ENCODE measurements around the gene GPHA2.

The GPHA2 gene

DNA sequence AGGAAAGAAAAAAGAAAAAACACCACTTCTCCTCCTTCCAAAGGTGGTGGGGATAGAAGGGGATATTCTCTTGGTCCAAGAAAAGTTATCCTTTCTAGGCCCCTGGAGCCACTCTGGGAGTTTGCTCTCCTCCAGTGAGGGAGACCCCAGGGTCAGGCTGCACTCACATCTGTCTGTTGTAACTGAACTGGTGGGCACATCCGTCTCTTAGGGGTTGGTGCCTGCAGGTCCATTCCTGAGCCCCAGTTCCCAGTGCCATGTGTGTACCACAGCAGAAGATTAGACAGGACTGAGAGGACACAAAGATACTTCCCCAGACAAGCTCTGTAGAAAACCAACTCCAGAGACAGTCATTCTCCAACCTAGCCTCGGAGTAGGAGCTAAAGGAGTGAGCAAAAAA is 15.6 kb downstream of the GPHA2 start:
- Mint-ChIP-seq H3K27ac (no peak overlapping the region), H3K4me1 (peaks cover 44% of the 10 kb centered on the region), H3K27me3 (no peaks in the 10 kb centered on the region), H3K4me3 (no peak overlapping the region), H3K36me3 (no peaks in the 10 kb centered on the region), H3K9me3 (no peaks in the 10 kb centered on the region)
- no peak for ATAC-seq

DNA sequence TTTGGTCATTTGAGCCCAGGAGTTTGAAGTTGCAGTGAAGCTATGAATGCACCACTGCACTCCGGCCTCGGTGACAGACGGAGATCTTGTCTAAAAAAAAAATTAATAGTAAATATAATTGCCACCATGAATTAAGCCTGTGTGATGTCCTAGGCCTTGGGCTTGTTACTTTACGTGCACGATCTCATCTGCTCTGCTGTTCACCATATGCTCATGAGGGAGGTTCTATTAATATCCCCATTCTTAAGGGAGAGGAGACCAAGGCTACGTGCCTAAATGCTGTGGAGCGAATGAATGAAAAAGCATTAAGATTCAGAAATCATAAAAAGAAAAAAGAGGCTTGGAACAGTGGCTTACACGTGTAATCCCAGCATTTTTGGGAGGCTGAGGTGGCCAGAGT is 16.1 kb downstream of the GPHA2 start:
- H3K9me3 Mint-ChIP-seq = no peaks in the 10 kb centered on the region
- ATAC-seq = no peak
- no peaks in the 10 kb centered on the region for H3K27me3 Mint-ChIP-seq
- no peaks in the 10 kb centered on the region for H3K36me3 Mint-ChIP-seq
- no peak overlapping the region for H3K4me3 Mint-ChIP-seq
- no peak overlapping the region for H3K27ac Mint-ChIP-seq
- H3K4me1 Mint-ChIP-seq = peaks cover 45% of the 10 kb centered on the region

DNA sequence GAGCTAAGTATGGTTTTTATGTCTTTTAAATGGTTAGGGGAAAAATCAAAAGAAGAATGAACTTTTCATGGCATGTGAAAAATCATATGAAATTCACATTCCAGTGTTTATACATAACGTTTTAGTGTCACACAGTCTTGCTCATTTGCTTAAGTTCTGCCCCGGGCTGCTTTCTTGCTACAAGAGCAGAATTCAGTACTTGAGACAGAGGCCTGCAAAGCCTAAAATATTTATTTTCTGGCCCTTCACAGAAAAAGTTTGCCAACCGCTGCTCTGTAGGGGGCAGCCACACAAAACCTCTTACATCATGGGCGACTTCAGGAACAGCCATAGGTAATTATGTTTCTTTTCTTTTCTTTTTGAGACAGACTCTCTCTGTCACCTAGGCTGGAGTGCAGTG is 17.7 kb downstream of the GPHA2 start:
- ATAC-seq = no peak
- H3K9me3 Mint-ChIP-seq = no peaks in the 10 kb centered on the region
- H3K36me3 Mint-ChIP-seq = peaks cover 8% of the 10 kb centered on the region
- H3K4me1 Mint-ChIP-seq = peaks cover 38% of the 10 kb centered on the region
- peak overlapping the region; percentile 93 for H3K27ac Mint-ChIP-seq
- no peaks in the 10 kb centered on the region for H3K27me3 Mint-ChIP-seq
- peak overlapping the region; percentile 89 for H3K4me3 Mint-ChIP-seq

DNA sequence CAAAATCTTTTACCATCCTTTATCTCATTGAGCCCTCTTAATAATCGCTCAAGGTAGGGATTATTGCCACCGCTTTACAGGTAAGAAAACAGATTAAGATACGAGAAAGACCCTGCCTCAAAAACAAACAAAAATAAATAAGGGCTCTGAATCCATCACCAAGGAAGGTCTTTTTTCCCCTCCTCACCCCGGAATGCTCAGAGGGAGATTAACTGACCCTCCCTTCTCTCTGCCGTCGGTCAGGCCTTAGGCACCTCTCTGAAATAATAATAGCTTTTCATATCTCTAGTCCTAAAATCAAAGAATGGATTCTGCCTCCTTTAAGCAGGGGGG is 18.1 kb downstream of the GPHA2 start:
- no peaks in the 10 kb centered on the region for H3K27me3 Mint-ChIP-seq
- peak overlapping the region; percentile 93 for H3K27ac Mint-ChIP-seq

DNA sequence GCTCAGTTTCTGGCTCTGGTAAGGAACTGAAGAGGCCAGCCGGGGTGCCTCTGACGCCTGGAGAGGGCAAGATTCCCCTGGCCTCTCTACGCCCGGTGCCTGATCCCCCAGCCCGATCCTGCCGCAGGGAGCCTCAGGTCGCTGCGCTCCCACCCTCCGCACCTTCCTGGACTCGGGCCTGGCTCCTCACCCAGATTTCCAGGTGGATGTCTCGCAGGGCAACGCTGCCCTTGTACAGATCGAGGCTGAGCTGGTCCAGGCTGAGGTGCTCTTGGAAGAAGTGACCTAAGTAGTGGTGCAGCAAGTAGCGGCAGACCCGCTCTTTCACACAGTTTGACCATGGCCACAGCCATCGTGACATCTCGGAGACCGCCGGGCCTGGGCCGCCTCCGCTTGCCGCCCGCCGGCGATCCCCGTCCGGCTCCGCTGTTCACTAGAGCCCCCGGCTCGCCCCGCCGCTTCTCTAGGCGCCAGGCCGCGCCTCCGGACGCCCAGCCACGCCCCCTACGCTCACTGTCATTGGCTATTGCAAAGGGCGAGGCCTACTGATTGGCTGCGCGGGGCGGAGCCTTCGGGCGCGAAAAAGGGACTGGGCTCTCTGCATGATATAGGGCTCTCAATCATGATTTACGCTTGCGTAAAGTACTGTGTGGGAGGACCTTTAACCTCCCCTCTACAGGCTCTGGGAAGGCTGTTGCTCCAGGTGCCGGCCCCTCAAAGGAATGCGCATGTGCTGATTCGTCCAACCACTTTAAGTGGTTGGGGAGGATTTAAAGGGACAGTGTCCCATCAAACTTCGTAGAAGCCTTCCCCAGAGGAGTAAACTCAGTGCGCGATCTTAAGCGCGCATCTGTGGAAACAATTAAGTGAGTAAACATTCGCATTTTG is 18.7 kb downstream of the GPHA2 start, which contains the start of gene ATG2A:
TSS of gene ATG2A (minus strand) at position 435 of the 888 bp plus-strand sequence. CDS start at position 361, 74 bp downstream.
- Mint-ChIP-seq H3K36me3 (peaks cover 8% of the 10 kb centered on the region), H3K4me3 (peak within 1 kb of the TSS; percentile 89), H3K4me1 (peaks cover 35% of the 10 kb centered on the region), H3K9me3 (no peaks in the 10 kb centered on the region), H3K27ac (peak within 1 kb of the TSS; percentile 93), H3K27me3 (no peaks in the 10 kb centered on the region)
- ATAC-seq = peak; percentile 99

More for the DNA sequence above, 18.1 kb downstream of the GPHA2 start:
- no peaks in the 10 kb centered on the region for H3K9me3 Mint-ChIP-seq
- peaks cover 8% of the 10 kb centered on the region for H3K36me3 Mint-ChIP-seq
- ATAC-seq = no peak
- H3K4me3 Mint-ChIP-seq = peak overlapping the region; percentile 89
- H3K4me1 Mint-ChIP-seq = peaks cover 35% of the 10 kb centered on the region

DNA sequence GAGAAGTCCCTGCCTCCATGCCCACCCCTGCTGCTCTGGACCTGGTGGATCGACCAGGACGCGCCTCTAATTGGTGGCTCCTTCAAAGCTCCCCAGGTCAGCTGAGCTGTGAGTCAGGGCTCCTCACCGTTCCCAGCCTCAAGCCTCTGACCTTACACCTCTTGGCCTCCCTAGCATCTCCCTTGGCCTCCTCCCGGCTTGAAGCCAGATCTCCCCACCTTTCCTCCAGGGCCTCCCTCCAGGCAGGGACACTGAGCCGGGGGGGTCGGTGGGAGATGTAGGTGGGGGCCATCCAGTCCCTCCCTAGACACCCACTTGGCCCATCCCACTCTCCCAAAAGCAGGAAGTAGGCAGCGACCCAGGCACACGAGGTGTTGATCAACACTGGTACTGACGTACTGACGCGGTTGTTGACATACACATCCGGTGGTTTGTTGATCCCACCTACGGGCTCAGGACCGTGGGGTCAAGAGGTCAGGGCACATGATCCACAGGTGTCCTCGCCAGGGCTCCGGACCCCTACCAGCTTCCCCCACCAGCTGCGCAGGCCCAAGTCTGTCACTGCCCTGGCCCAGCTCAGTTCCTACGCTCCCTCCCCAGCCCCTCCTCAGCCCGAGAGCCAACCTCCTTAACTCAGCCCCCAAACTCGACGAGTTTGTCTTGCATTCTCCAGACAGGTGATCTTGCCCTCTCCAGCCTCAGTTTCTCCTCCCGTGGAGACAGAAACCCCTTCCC is 19.5 kb downstream of the GPHA2 start:
- Mint-ChIP-seq H3K27ac (peak overlapping the region; percentile 93), H3K4me1 (peaks cover 41% of the 10 kb centered on the region), H3K9me3 (no peaks in the 10 kb centered on the region), H3K27me3 (no peaks in the 10 kb centered on the region), H3K36me3 (peaks cover 16% of the 10 kb centered on the region), H3K4me3 (peak overlapping the region; percentile 89)
- peak; percentile 2 for ATAC-seq

DNA sequence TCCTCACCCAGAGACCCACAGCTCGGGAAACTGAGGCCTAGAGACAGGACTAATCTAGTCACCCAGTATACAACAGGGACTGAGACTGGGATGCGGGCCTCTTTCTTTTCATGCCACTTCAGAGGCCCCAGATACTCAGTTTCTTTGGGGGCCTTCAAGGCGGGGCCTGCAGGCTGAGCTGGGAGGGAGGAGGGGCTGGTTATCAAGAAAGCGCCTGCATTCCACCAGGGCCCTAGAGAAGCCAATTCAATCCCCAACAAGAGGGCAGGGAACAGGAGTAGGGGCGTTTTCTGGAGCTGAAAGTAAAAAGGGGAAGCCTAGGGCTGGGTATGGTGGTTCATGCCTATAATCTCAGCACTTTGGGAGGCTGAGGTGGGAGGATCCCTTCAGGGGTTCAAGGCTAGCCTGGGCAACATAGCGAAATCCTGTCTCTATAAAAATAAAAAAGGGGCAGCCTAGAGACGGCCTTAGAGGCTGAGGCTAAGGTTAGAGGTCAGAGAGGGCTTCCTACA is 20.3 kb downstream of the GPHA2 start:
- Mint-ChIP-seq H3K9me3 (no peaks in the 10 kb centered on the region), H3K4me3 (peak overlapping the region; percentile 89), H3K4me1 (peaks cover 41% of the 10 kb centered on the region), H3K27ac (peak overlapping the region; percentile 93), H3K27me3 (no peaks in the 10 kb centered on the region), H3K36me3 (peaks cover 24% of the 10 kb centered on the region)
- ATAC-seq = no peak

DNA sequence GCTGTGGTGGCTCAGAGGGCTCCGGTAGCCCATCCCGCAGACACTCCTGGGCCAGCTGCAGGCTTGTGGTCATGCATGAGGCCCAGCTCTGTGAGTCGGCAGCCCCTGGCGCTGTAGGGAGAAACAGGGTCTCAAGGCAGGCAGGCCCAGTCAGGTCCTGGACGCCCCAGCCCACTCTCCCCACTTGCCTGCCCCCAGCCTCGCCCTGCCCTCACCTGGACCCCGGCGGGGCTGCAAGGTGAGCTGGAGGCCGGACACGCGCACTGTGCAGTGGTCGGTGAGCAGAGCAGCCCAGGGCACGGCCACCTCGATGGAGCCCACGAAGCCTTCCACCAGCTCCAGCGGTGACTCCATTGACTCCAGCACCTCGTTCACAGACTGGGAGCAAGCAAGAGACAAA is 21.6 kb downstream of the GPHA2 start:
- no peaks in the 10 kb centered on the region for H3K27me3 Mint-ChIP-seq
- no peak for ATAC-seq
- no peaks in the 10 kb centered on the region for H3K9me3 Mint-ChIP-seq
- H3K4me3 Mint-ChIP-seq = no peak overlapping the region
- H3K27ac Mint-ChIP-seq = no peak overlapping the region
- H3K4me1 Mint-ChIP-seq = peaks cover 41% of the 10 kb centered on the region
- peaks cover 37% of the 10 kb centered on the region for H3K36me3 Mint-ChIP-seq

DNA sequence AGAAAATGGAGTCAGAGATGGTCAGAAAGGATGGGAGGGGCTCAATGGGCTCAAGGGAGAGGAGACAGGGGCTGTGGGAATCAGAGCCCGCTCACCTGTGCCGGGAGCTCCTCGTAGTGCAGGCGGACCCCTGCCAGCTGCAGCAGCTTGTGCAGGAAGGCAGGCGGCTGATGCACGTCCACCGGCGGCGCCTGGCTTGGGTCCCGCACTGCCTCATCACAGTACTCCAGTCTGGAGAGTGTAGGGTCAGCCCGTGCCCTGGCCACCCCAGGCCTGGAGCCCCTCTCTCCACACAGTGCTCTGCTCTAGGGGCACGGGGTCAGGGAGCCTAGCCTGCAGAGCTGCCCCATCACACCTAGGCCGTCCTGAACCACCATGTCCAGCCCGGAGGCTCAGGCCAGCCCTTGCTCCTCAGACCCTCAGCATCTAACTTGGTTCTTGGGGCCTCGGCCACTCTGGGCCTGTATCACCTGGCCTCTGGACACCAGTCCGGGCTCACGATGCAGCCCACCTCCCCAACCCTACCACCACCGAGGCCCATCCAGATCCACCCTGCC is 22.4 kb downstream of the GPHA2 start:
- H3K9me3 Mint-ChIP-seq = no peaks in the 10 kb centered on the region
- H3K36me3 Mint-ChIP-seq = peaks cover 45% of the 10 kb centered on the region
- peaks cover 41% of the 10 kb centered on the region for H3K4me1 Mint-ChIP-seq
- H3K4me3 Mint-ChIP-seq = no peak overlapping the region
- H3K27me3 Mint-ChIP-seq = no peaks in the 10 kb centered on the region
- no peak overlapping the region for H3K27ac Mint-ChIP-seq
- ATAC-seq = no peak

DNA sequence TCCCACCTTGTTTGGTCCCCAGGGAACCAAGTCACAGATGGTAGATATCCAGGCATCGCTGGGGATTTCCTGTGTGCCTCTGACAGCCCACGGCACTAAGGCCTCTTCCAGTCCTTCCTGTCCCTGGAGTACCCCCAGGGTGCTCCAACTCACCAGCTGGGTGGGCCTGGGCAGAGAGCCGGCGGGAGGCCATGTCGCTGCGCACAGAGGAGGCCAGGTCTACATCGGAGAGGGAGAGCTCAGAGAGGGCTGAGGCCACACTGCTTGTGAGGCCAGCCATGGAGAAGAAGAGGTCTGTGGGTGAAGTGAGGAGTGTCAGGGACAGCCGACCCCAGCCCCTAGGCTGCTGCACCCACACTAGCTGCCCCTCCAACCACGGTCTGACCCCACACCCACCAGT is 24.0 kb downstream of the GPHA2 start:
- Mint-ChIP-seq H3K4me1 (peaks cover 31% of the 10 kb centered on the region), H3K36me3 (peaks cover 60% of the 10 kb centered on the region), H3K27ac (no peak overlapping the region), H3K4me3 (no peak overlapping the region), H3K27me3 (no peaks in the 10 kb centered on the region), H3K9me3 (no peaks in the 10 kb centered on the region)
- ATAC-seq = no peak

DNA sequence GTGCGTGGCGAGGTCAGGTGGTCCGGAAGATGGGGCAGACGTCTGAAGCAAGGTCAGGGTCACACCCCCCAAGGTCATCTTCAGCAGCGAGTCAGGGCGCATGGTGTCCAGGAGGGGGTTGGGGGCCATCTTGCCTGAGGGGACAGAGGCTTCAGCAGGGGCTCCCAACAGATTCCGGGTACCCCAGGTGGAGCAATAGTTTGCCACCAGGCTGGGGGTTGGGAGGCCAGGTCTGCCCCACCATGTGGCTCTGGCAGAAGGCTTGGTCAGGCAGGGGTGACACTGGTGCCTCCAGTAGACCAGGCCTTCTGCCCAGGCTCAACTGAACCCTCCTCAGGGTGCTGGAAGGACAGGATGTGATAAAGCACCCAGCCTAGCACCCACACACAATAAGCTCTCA is 24.6 kb downstream of the GPHA2 start:
- no peak for ATAC-seq
- H3K4me1 Mint-ChIP-seq = peaks cover 25% of the 10 kb centered on the region
- H3K27ac Mint-ChIP-seq = no peak overlapping the region
- no peak overlapping the region for H3K4me3 Mint-ChIP-seq
- no peaks in the 10 kb centered on the region for H3K9me3 Mint-ChIP-seq
- H3K36me3 Mint-ChIP-seq = peaks cover 60% of the 10 kb centered on the region
- no peaks in the 10 kb centered on the region for H3K27me3 Mint-ChIP-seq

DNA sequence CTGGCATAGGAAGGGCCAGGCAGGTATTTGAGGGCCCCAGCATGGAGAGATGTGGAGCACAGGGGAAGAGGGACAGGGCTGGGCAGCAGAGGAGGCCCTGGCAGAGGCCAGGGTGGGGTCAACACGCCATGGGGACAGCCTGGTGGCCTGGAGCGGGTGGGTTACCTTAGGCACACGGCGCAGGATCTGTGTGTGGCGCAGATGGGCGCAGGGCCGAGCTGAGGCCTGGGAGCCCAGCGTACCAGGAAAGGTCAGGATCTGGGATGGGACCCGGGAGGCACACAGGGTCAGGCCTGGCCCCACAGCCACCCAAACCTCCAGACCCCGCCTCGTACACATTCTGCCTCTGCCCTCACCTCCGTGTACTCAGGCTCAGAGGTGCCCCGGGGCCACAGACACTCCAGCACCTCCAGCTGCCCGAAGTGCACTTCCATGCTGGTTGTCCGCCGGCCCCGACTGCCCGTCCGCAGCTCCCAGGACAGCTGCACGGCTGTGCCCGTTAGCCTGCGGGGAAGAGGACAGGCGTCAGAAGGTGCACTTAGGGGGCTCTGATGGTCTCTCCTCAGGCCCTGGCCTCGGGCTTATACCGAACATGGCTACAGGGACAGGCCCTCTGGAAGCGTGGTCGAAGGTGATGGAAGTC is 25.1 kb downstream of the GPHA2 start:
- no peaks in the 10 kb centered on the region for H3K9me3 Mint-ChIP-seq
- ATAC-seq = no peak
- peaks cover 19% of the 10 kb centered on the region for H3K4me1 Mint-ChIP-seq
- H3K27me3 Mint-ChIP-seq = no peaks in the 10 kb centered on the region
- no peak overlapping the region for H3K4me3 Mint-ChIP-seq
- no peak overlapping the region for H3K27ac Mint-ChIP-seq
- peaks cover 66% of the 10 kb centered on the region for H3K36me3 Mint-ChIP-seq

DNA sequence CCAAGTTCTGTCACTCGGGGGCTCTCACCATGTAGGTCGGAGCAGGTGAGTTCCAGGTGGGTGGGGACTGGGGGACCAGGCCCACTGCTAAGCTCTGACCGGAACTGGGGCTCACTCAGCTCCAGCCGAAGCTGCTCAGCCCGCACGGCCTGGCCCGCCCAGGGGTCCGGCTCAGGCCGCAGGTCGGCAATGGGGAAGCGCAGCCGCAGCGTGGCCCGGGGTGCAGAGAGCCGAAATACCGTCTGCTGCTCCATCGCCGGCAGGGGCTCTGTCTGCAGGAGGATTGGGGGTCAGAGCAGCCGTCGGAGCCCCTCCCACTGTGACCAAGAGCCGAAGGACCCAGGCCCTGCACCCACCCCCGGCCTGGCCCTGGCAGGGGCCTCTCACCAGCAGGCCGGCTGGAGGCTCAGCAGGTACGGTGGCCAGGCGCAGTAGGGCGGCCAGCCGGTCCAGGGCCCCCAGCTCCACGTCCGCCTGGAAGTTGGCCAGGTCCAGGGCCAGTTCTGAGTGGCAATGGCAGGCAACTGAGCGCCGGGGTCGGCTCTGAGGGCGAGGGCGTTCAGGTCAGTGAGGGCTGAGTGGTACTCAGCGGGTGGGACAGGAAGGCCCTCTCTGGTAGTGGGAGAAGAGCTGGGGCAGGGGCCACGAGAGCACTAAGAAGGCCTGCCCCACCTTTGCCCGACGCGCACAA is 25.9 kb downstream of the GPHA2 start:
- Mint-ChIP-seq H3K4me1 (peaks cover 12% of the 10 kb centered on the region), H3K4me3 (no peak overlapping the region), H3K36me3 (peaks cover 71% of the 10 kb centered on the region), H3K9me3 (no peaks in the 10 kb centered on the region), H3K27me3 (no peaks in the 10 kb centered on the region), H3K27ac (no peak overlapping the region)
- ATAC-seq = no peak

DNA sequence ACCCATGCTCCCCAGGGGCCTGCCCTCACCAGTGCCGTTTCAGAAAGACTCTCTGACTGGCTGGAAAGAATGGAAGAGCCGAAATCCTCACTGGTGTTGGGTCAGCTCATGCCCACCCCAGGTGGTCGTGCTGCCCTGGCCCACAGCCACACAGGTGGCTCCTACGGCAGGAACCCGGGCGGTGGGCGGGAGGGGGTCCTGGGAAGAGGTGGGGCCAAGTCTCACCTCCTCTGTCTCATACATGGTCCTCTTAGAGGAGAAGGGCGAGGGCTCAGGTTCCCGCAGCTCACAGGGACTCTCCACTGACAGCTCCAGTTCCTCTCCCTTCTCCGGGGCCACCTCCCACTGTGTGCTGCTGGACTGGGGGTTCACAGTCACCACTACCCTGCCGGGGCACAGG is 26.9 kb downstream of the GPHA2 start:
- Mint-ChIP-seq H3K4me1 (peaks cover 6% of the 10 kb centered on the region), H3K9me3 (no peaks in the 10 kb centered on the region), H3K4me3 (no peak overlapping the region), H3K27ac (no peak overlapping the region), H3K27me3 (no peaks in the 10 kb centered on the region), H3K36me3 (peaks cover 70% of the 10 kb centered on the region)
- ATAC-seq = no peak

DNA sequence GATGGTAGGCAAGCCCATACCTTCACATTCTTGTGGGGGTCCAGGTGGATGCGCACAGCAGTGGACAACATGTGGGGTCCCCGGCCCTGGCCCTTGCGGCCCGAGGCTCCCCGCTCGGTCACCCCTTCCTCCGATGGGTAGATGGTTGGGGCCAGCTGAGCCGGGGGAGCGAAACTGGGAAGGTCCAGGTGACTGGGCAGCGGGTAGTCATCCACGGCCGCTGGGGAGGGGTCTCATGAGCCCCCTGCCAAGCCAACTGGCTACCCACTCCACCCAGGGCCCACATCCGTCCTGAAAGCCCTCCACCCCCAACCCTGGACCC is 29.4 kb downstream of the GPHA2 start:
- no peak overlapping the region for H3K4me3 Mint-ChIP-seq
- H3K4me1 Mint-ChIP-seq = peaks cover 6% of the 10 kb centered on the region
- ATAC-seq = no peak
- H3K36me3 Mint-ChIP-seq = peaks cover 65% of the 10 kb centered on the region
- no peaks in the 10 kb centered on the region for H3K9me3 Mint-ChIP-seq
- no peak overlapping the region for H3K27ac Mint-ChIP-seq
- H3K27me3 Mint-ChIP-seq = no peaks in the 10 kb centered on the region
